Neural progenitor cell (in vitro differentiated cells): ENCODE data around the gene SNAI1.
"Not testable (repeated sequence)": the region's sequence is repeated elsewhere in the genome, so short reads cannot be mapped to it uniquely, and the experiment has no call there.

Source experiments
- CTCF ChIP-seq: fragments of 200-600 bp; sonication (generic); IDR thresholded peaks from 2 replicates; pipeline ENCODE4 v1.5.1; 2017; ENCODE audit warnings: antibody characterized with exemption, mild to moderate bottlenecking
- EZH2 ChIP-seq: fragments of 200-600 bp; sonication (generic); IDR thresholded peaks from 2 replicates; pipeline ENCODE4 v1.6.1; 2017; ENCODE audit warnings: antibody characterized with exemption, mild to moderate bottlenecking, moderate library complexity
- EZH2phosphoT487 ChIP-seq: fragments of 200-600 bp; sonication (generic); IDR thresholded peaks from 2 replicates; pipeline ENCODE4 v1.6.1; 2017; ENCODE audit warnings: antibody characterized with exemption

GRCh38 chr20:49955830-49956396 lies 26.9 kb upstream of the SNAI1 start:
- TF ChIP-seq CTCF, EZH2, EZH2phosphoT487: not testable (repeated sequence)
